ENCODE results near the gene XXYLT1. TPM values are rescaled to one million over a fixed set of nuclear protein-coding genes. Genes with fewer than 3 reads are reported as not detected.

XXYLT1 gene
- total and polyA plus RNA-seq, 2 of the 8 experiments (the other 6 are each of a cell fraction or from before 2014, with no cell fraction given), result 18.9 to 23.8 TPM

- WGBS, 2 experiments (ENCODE audit: extremely low coverage in 1 of 2, insufficient coverage in 1 of 2, insufficient read length in 1 of 2, insufficient replicate concordance in 2 of 2, low coverage in 1 of 2, low lambda C conversion rate in 2 of 2, missing lambda C conversion rate in 1 of 2), result 86% methylated on average over 13 of the region's 15 CpGs; no CpG with 5 or more reads in 1 of the 2 experiments
- Histone ChIP-seq H3K23ac (ENCODE audit: insufficient read length) (no peak overlapping the region), H3K56ac (replicated peaks; ENCODE audit: insufficient read length, low read depth, low read length) (no peak overlapping the region), H2AFZ (ENCODE audit: low read length) (no peak overlapping the region), H3K14ac (ENCODE audit: insufficient read length) (no peak overlapping the region), H3K9me3 (ENCODE audit: insufficient read depth in 2 of 2, low read depth in 1 of 2, low read length in 1 of 2) (no peaks in the 10 kb centered on the region), H4K20me1 (replicated peaks in 1 of 2; ENCODE audit: control insufficient read depth in 1 of 2, insufficient read depth in 2 of 2, low read length in 2 of 2) (no peaks in the 10 kb centered on the region), H3K4ac (replicated peaks; ENCODE audit: insufficient read length, low read depth, low read length) (no peak overlapping the region), H3K27me3 (replicated peaks in 1 of 4; ENCODE audit: control insufficient read depth in 3 of 4, extremely low read depth in 1 of 4, insufficient read depth in 3 of 4, low read length in 3 of 4) (no peaks in the 10 kb centered on the region), H2BK12ac (ENCODE audit: low read depth, low read length) (no peak overlapping the region), H3K27ac (ENCODE audit: low read depth, low read length) (no peak overlapping the region), H4K8ac (ENCODE audit: extremely low read depth, insufficient read depth, low read length) (no peak overlapping the region), H3K4me1 (replicated peaks in 1 of 4; ENCODE audit: control insufficient read depth in 3 of 4, insufficient read depth in 4 of 4, low read length in 3 of 4) (peaks cover 0 to 4% (median under 1%) of the 10 kb centered on the region in 4 experiments; a peak in 2 of 7 replicates), H2BK120ac (replicated peaks; ENCODE audit: low read depth, low read length) (no peak overlapping the region), H3K23me2 (ENCODE audit: low read depth, low read length) (no peaks in the 10 kb centered on the region), H3K79me1 (ENCODE audit: low read depth, low read length) (peaks cover 8% of the 10 kb centered on the region; the same call in 1 of the 2 replicates), H3K36me3 (ENCODE audit: control insufficient read depth in 2 of 4, insufficient read depth in 4 of 4, low read length in 3 of 4) (no peaks in the 10 kb centered on the region), H3K4me3 (ENCODE audit: extremely low read depth in 1 of 4, insufficient read depth in 2 of 4, low read depth in 3 of 4, low read length in 4 of 4) (no peak overlapping the region), H3K18ac (ENCODE audit: extremely low read depth, low read length) (no peak overlapping the region), H2AK5ac (ENCODE audit: low read depth, low read length) (no peak overlapping the region), H3K4me2 (ENCODE audit: insufficient read depth in 1 of 2, low read depth in 2 of 2, low read length in 2 of 2) (no peak overlapping the region), H2BK15ac (ENCODE audit: low read length) (no peak overlapping the region), H3K79me2 (ENCODE audit: control insufficient read depth in 1 of 2, insufficient read depth in 2 of 2, low read length in 2 of 2) (peaks cover 0 to 18% of the 10 kb centered on the region in 2 experiments; a peak in 2 of 4 replicates), H4K91ac (replicated peaks; ENCODE audit: insufficient read length, low read length) (no peak overlapping the region), H2BK5ac (ENCODE audit: low read depth, low read length) (no peak overlapping the region), H3K9ac (replicated peaks in 1 of 4; ENCODE audit: extremely low read depth in 1 of 4, low read depth in 3 of 4, low read length in 3 of 4) (no peak overlapping the region), H4K5ac (ENCODE audit: insufficient read length, low read depth, low read length) (no peak overlapping the region), H2BK20ac (ENCODE audit: low read length) (no peak overlapping the region)
- no peak for FAIRE-seq
- ChIA-PET POLR2A (ENCODE audit: partially characterized antibody) (interaction anchor here (0.9 kb wide), 1 partner anchor 10 kb away, joined by 3 read pairs; no protein-coding TSS in a partner anchor), CTCF (ENCODE audit: partially characterized antibody) (interaction anchor here (1.4 to 2.4 kb wide), 2 partner anchors 12 to 65 kb away, joined by 3 to 8 read pairs; no protein-coding TSS in a partner anchor)
- no peak for DNase-seq (ENCODE audit: low read depth in 1 of 2, low spot score in 2 of 2)
- TF ChIP-seq JUN (IDR thresholded peaks at IDR 0.05; ENCODE audit: low read depth, low read length), result no peak
- no peak for TF ChIP-seq MAFK (IDR thresholded peaks at IDR 0.05; ENCODE audit: low read depth, low read length)
- no peak for TF ChIP-seq SIRT6 (IDR thresholded peaks at IDR 0.05; ENCODE audit: low read length)
- no peak for TF ChIP-seq SP1 (IDR thresholded peaks at IDR 0.05; ENCODE audit: low read depth, low read length)
- no peak for TF ChIP-seq JUND (IDR thresholded peaks at IDR 0.05; ENCODE audit: low read length)
- no peak for TF ChIP-seq SIX5 (IDR thresholded peaks at IDR 0.05; ENCODE audit: low read depth, low read length)
- no peak for TF ChIP-seq CHD1 (IDR thresholded peaks at IDR 0.05; ENCODE audit: low read depth, low read length)
- no peak for TF ChIP-seq USF2 (IDR thresholded peaks at IDR 0.05; ENCODE audit: low read length)
- TF ChIP-seq NRF1 (IDR thresholded peaks at IDR 0.05; ENCODE audit: low read depth, low read length), result no peak
- no peak for TF ChIP-seq SP2 (IDR thresholded peaks at IDR 0.05; ENCODE audit: low read length)
These were observed 108.8 kb downstream of the XXYLT1 start for GRCh38 chr3:195162033-195162669.
